ENCODE results near the gene PCDHGA2.
"Not testable (repeated sequence)": the region's sequence is repeated elsewhere in the genome, so short reads cannot be mapped to it uniquely, and the experiment has no call there.

The PCDHGA2 gene

GRCh38 chr5:141342773-141343172 lies 4.2 kb downstream of the PCDHGA2 start:
- H3K4me3 ChIP-seq (ENCODE audit: low read depth, low read length) = no peak overlapping the region
- no peak for DNase-seq (ENCODE audit: low read depth)
- no peak for TF ChIP-seq CTCF (IDR thresholded peaks at IDR 0.05; ENCODE audit: insufficient read depth, low read depth, low read length, missing control alignments)

GRCh38 chr5:141343242-141343952 lies 4.8 kb downstream of the PCDHGA2 start, which contains the start of gene PCDHGA3:
TSS of gene PCDHGA3 (plus strand) at chr5:141343829. CDS start at chr5:141344034, 205 bp downstream.
- no peak within 1 kb of the TSS for H3K4me3 ChIP-seq (ENCODE audit: low read depth, low read length)
- DNase-seq (ENCODE audit: low read depth) = peak; percentile 21
- TF ChIP-seq CTCF (IDR thresholded peaks at IDR 0.05; ENCODE audit: insufficient read depth, low read depth, low read length, missing control alignments) = no peak

- TF ChIP-seq CTCF (IDR thresholded peaks at IDR 0.05; ENCODE audit: insufficient read depth, low read depth, low read length, missing control alignments) = no peak
- H3K4me3 ChIP-seq (ENCODE audit: low read depth, low read length) = no peak overlapping the region
- DNase-seq (ENCODE audit: low read depth) = no peak
Measured at GRCh38 chr5:141343953-141344463, 5.4 kb downstream of the PCDHGA2 start.

- TF ChIP-seq CTCF (IDR thresholded peaks at IDR 0.05; ENCODE audit: insufficient read depth, low read depth, low read length, missing control alignments) = no peak
- H3K4me3 ChIP-seq (ENCODE audit: low read depth, low read length) = no peak overlapping the region
- DNase-seq (ENCODE audit: low read depth) = no peak
Measured at GRCh38 chr5:141345327-141345726, 6.8 kb downstream of the PCDHGA2 start.

- not testable (repeated sequence) for H3K4me3 ChIP-seq (ENCODE audit: low read depth, low read length); DNase-seq (ENCODE audit: low read depth)
Measured at GRCh38 chr5:141346017-141346416, 7.5 kb downstream of the PCDHGA2 start.

GRCh38 chr5:141349917-141350619 lies 11.5 kb downstream of the PCDHGA2 start, which contains the start of gene PCDHGB1:
TSS of gene PCDHGB1 (plus strand) at chr5:141350099. CDS start at chr5:141350261, 162 bp downstream.
- peak; percentile 73 for DNase-seq (ENCODE audit: low read depth)
- TF ChIP-seq CTCF (IDR thresholded peaks at IDR 0.05; ENCODE audit: insufficient read depth, low read depth, low read length, missing control alignments) = peak; percentile 55
- peak within 1 kb of the TSS; percentile 21 for H3K4me3 ChIP-seq (ENCODE audit: low read depth, low read length)

GRCh38 chr5:141351591-141351990 lies 13.0 kb downstream of the PCDHGA2 start:
- H3K4me3 ChIP-seq (ENCODE audit: low read depth, low read length) = no peak overlapping the region
- TF ChIP-seq CTCF (IDR thresholded peaks at IDR 0.05; ENCODE audit: insufficient read depth, low read depth, low read length, missing control alignments) = no peak
- DNase-seq (ENCODE audit: low read depth) = no peak

Data from GM12865 (cell line).